GM12801 (cell line): ENCODE data around the gene EPB41L3.

Experiments used
- TF ChIP-seq, protein P1 (sequence below): IDR thresholded peaks from one replicate; pipeline ENCODE4 v1.5.1; 2011; ENCODE audit warnings: control low read depth; ENCODE audit not compliant: insufficient read length; ENCODE audit errors: extremely low read depth

The EPB41L3 gene

DNA sequence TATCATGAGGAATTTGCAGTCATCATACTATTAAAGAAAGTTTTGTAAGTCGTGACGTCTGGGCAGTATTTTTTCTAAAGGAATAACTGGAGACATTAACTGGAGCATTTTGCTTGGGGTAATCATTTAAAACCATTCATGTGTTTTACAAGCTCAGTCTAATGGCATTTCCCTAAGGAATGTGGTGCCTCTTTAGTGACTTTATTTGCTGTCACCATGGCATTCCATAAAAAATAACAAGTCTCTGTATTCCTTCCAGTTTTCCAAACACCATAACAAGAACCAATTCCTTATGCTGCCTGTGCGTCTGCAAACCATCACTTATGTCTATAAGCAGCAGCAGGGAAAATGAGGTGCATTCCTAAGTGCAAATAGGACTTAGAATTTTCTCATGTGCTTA is 82.8 kb downstream of the EPB41L3 start:
- TF ChIP-seq, protein P1, sequence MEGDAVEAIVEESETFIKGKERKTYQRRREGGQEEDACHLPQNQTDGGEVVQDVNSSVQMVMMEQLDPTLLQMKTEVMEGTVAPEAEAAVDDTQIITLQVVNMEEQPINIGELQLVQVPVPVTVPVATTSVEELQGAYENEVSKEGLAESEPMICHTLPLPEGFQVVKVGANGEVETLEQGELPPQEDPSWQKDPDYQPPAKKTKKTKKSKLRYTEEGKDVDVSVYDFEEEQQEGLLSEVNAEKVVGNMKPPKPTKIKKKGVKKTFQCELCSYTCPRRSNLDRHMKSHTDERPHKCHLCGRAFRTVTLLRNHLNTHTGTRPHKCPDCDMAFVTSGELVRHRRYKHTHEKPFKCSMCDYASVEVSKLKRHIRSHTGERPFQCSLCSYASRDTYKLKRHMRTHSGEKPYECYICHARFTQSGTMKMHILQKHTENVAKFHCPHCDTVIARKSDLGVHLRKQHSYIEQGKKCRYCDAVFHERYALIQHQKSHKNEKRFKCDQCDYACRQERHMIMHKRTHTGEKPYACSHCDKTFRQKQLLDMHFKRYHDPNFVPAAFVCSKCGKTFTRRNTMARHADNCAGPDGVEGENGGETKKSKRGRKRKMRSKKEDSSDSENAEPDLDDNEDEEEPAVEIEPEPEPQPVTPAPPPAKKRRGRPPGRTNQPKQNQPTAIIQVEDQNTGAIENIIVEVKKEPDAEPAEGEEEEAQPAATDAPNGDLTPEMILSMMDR = no peak

DNA sequence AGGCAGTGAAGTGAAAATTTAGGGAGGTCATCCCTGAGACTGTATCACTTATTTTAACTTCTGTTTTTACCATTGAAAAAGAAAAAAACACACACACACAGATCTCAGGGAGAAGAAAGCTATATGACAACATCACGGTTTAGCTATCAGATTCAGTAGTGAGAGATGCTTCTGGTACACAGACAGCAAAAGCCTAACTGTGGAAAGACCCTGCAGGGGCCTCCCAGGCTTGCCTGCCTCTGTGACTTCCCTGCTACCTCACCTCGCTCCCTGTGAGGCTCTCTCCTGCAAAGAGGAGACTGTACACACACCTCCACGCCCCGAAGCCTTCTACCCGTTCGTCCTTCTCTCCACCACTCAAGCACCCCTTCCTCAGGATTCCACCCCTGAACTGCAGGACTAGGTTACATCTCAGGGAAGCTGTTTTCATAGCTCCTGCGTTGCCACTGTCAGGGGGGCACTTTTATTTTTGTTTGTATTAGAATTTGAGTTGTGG is 86.3 kb downstream of the EPB41L3 start:
- TF ChIP-seq, protein P1 = no peak

DNA sequence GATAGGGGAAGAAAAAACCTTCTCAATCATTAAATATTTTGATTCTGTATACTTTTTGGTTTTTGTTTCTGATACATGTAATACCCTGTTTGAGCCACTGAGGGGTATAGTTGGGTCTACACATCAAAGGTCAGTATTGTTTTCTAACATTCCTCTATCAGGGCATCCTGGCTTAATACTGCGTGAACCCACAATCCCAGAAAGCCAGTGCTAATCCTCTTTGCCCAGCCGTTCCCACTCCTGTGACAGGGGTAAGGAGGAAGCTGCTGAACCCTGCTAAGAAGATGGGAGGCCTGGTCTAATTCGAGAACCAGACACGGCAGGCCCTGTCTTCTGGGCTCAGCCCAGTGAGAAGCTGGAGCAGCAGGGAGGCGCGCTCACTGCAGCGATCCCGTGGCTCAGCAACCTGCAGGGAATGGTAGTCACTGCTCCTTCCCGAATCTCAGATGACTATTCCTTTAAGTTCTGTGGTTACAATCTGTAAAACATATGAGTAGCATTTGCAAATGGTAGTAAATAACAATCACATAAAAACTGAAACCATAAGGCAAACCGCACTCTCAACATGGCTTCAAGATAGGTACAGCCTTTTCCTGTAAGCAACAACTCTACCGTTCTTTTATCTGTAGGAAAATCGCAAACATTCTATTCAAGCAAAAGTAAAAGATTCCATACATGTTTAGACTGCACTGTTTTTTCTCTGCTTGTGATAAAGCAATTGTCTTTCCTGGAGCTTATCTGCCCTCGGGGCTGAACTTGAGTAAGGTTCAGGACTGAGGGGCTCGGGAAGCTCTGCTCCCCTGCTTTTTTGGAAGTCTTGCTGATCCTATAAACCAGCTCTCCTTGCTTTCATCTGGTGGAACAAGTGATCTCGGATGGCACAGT is 87.0 kb downstream of the EPB41L3 start:
- TF ChIP-seq, protein P1 = no peak

DNA sequence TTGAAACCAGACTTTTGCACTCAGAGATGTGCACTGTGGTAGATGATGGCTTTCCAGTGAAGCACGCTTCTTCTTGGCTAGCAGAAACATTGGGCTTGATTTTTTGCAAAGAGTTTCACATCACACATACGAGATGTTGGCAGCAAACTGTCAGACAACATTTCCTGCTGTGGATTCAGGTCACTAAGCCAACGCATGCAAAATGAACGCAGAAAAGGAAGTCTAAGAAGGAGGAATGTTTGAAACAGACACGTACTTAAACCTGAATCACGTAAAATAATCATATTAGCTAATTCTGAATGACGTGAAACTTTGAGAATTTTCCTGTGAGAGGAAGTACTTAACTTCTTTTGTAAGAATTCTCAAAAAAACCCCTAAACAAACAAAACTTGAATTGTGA is 88.1 kb downstream of the EPB41L3 start:
- TF ChIP-seq, protein P1 = no peak

DNA sequence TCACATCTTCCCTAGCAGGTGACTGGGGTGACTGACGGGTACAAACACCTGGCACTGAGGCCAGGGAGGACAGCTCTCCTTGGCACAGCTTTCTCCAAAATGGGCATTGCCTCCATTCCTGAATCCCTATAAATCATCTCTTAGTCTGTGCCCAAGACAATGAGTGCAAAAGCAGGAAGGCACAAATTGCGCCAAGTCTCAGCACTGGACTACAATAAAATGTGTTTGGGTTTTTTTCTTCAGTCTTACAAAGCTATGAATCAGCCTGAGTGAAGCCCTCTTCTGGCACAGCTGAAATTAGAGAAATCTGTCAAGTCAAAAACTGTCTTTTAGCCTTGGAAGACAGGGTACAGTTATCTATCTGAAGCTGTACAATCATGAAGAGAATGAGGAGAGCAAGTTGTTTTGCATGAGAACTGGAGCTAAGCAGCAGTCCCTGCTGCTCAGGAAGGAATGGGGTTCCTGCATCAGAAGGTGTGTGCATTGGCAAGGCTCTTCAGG is 90.8 kb downstream of the EPB41L3 start:
- TF ChIP-seq, protein P1 = no peak

DNA sequence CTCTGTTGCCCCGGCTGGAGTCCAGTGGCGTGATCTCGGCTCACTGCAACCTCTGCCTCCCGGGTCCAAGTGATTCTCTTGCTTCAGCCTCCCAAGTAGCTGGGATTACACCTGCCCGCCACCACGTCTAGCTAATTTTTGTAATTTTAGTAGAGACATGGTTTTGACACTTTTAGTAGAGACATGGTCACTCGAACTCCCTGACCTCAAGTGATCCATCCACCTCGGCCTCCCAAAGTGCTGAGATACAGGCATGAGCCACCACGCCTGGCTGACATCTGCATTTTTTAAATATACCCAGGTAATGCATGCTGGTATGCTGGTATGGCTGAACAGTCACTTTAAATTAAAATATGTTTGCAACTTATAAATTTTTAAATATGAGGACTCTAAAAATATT is 91.9 kb downstream of the EPB41L3 start:
- TF ChIP-seq, protein P1 = no peak

DNA sequence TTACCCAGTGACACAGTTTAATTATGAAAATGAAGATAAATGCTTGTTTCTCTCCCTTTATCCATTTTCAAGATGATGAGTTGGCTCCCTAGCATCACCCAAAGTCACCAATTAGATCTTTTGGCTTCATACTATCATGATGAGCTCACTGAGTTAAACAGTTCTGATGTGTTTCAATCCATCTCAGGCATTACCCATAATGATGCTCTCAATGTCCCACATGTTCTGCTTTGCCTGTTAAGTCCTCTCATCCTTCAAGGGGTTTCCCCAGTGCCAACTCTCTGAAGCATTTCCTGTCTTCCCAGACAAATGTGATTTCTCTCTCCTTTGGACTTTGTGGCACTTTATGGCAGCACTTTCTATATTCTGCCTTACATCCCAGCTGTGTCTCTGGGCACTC is 92.6 kb downstream of the EPB41L3 start:
- TF ChIP-seq, protein P1 = no peak
